Measurements from ENCODE around the gene ZNF586.

GRCh38 chr19:57747472-57747807 lies 22.0 kb upstream of the ZNF586 start:
- TF ChIP-seq CTCF (conservative IDR thresholded peaks at IDR 0.05): no peak
- no peak for TF ChIP-seq ZFX (IDR thresholded peaks at IDR 0.05)

Data from C4-2B (cell line).